Aorta (tissue), 5 donors: Measurements from ENCODE around the gene ARMCX6. TPM values are rescaled to one million over a fixed set of nuclear protein-coding genes. Genes with fewer than 3 reads are reported as not detected.
A peak's percentile ranks its signal among the peaks of the same experiment; 100 is the strongest.
"Not testable (repeated sequence)": the region's sequence is repeated elsewhere in the genome, so short reads cannot be mapped to it uniquely, and the experiment has no call there.

Source experiments
- ATAC-seq: fragments of 200-7000 bp; cut with Tn5 transposase; one replicate; pipeline ENCODE4 v1.9.1; 2022; ENCODE audit warnings: moderate library complexity; ENCODE audit not compliant: low FRiP score
- DNase-seq, 2 donors: peaks; one replicate each; pipeline ENCODE4 v3.0.0-alpha.2; 2020
- H3K27ac ChIP-seq, 2 donors: one replicate each; pipeline ENCODE4 v1.5.1; 2013; ENCODE audit warnings: low read length in 2 of 2, mild to moderate bottlenecking in 2 of 2, moderate library complexity in 2 of 2, control low read depth in 1 of 2, inconsistent platforms in 1 of 2, low read depth in 1 of 2
- H3K27me3 ChIP-seq, 2 donors: one replicate each; pipeline ENCODE4 v1.6.1; 2013; ENCODE audit warnings: control low read depth in 1 of 2, low read length in 1 of 2, mild to moderate bottlenecking in 1 of 2, moderate library complexity in 1 of 2; ENCODE audit not compliant: insufficient read depth in 2 of 2, control insufficient read depth in 1 of 2
- H3K36me3 ChIP-seq, 2 donors: one replicate each; pipeline ENCODE4 v1.6.1; 2013; ENCODE audit warnings: control low read depth in 1 of 2, low read length in 1 of 2, mild to moderate bottlenecking in 1 of 2; ENCODE audit not compliant: insufficient read depth in 2 of 2, control insufficient read depth in 1 of 2
- H3K4me1 ChIP-seq, 2 donors: one replicate each; pipeline ENCODE4 v1.6.1; 2013; ENCODE audit warnings: low read length in 2 of 2, control low read depth in 1 of 2, mild to moderate bottlenecking in 1 of 2, moderate library complexity in 1 of 2; ENCODE audit not compliant: insufficient read depth in 2 of 2, control insufficient read depth in 1 of 2
- H3K4me3 ChIP-seq, 2 donors: one replicate each; pipeline ENCODE4 v1.5.1; 2013; ENCODE audit warnings: low read length in 2 of 2, control low read depth in 1 of 2, mild to moderate bottlenecking in 1 of 2
- H3K9me3 ChIP-seq: one replicate; pipeline ENCODE4 v1.6.1; 2013; ENCODE audit warnings: mild to moderate bottlenecking, low read length; ENCODE audit not compliant: control insufficient read depth
- WGBS, 2 donors: extraction: QIAGEN DNeasy Blood & Tissue Kit; methylation state at CpG; one replicate each; pipeline ENCODE4 v1.1.7; 2013; 5-methylcytosine and 5-hydroxymethylcytosine counted together
- intact Hi-C, 2 donors: fragments of 100-400 bp; cut with DNase I; formaldehyde crosslinking; loops; one replicate each; pipeline versions ENCODE4 v1.14.2 to v1.15.0; 2022
- polyA plus RNA-seq, 2 donors: library from polyadenylated mRNA; stranded (reverse); fragments of 200-250 nt; gene quantifications; one replicate each; pipeline ENCODE4 v1.2.3, GENCODE V29; 2013
- total RNA-seq, 2 donors: library from RNA; stranded (reverse); fragmentation: NEBNext Ultra II Directional; extraction: Animal tissue kit (Norgen Biotek cat#: 25700); gene quantifications; one replicate each; pipeline ENCODE4 v1.2.1, GENCODE V29; 2021
- donor health status: healthy with polysubstance abuse.
- donor health status: Bipolar disorder and iron deficiency.
- donor health status: DM: no; HTN: no; CAD: no.
- donor health status: DM: no; HTN: no; CAD: no.
- donor health status: DM: yes; HTN: yes; CAD: no.

The ARMCX6 gene
- total and polyA plus RNA-seq, 4 donors, result 14.8 to 42.7 (median 31.2) TPM

- Histone ChIP-seq H3K9me3 (no peaks in the 10 kb centered on the region), H3K27ac (no peak overlapping the region), H3K4me3 (no peak overlapping the region), H3K27me3 (no peaks in the 10 kb centered on the region), H3K36me3 (no peaks in the 10 kb centered on the region), H3K4me1 (no peaks in the 10 kb centered on the region)
- intact Hi-C loops, result no loop called here
- DNase-seq (no peak), ATAC-seq (no peak)
Observed at GRCh38 chrX:101639583-101639982, 21.8 kb upstream of the ARMCX6 start.

- Histone ChIP-seq H3K36me3 (no peaks in the 10 kb centered on the region), H3K9me3 (no peaks in the 10 kb centered on the region), H3K27me3 (no peaks in the 10 kb centered on the region), H3K4me3 (no peak overlapping the region), H3K27ac (no peak overlapping the region), H3K4me1 (no peaks in the 10 kb centered on the region)
- intact Hi-C loops, result no loop called here
- ATAC-seq (no peak), DNase-seq (no peak)
Observed at GRCh38 chrX:101619364-101619763, 1.6 kb upstream of the ARMCX6 start.

GRCh38 chrX:101605728-101606127 is 12.1 kb downstream of the ARMCX6 start:
- Histone ChIP-seq H3K4me3 (no peak overlapping the region), H3K27ac (no peak overlapping the region), H3K36me3 (no peaks in the 10 kb centered on the region), H3K4me1 (no peaks in the 10 kb centered on the region), H3K9me3 (no peaks in the 10 kb centered on the region), H3K27me3 (no peaks in the 10 kb centered on the region)
- ATAC-seq (no peak), DNase-seq (no peak)
- intact Hi-C loops, result no loop called here
- whole genome bisulfite sequencing, 2 donors, result 15 to 20% methylated on average over 1 of the region's 1 CpG

- Histone ChIP-seq H3K27me3 (no peaks in the 10 kb centered on the region), H3K36me3 (no peaks in the 10 kb centered on the region), H3K4me1 (no peaks in the 10 kb centered on the region), H3K9me3 (no peaks in the 10 kb centered on the region), H3K4me3 (no peak overlapping the region), H3K27ac (no peak overlapping the region)
- intact Hi-C loops, result no loop called here
- no peak for ATAC-seq
- no peak for DNase-seq
Observed at GRCh38 chrX:101605146-101605545, 12.7 kb downstream of the ARMCX6 start.

GRCh38 chrX:101602077-101602476 is 15.7 kb downstream of the ARMCX6 start:
- no peak for DNase-seq
- intact Hi-C loops, result no loop called here
- no peaks in the 10 kb centered on the region for H3K27me3 ChIP-seq
- H3K27ac ChIP-seq, result no peak overlapping the region
- no peaks in the 10 kb centered on the region for H3K4me1 ChIP-seq
- ATAC-seq, result no peak
- no peak overlapping the region for H3K4me3 ChIP-seq
- H3K36me3 ChIP-seq, result no peaks in the 10 kb centered on the region
- no peaks in the 10 kb centered on the region for H3K9me3 ChIP-seq
- WGBS, 2 donors, result 70 to 74% methylated on average over 4 of the region's 7 CpGs

GRCh38 chrX:101599592-101599991 is 18.2 kb downstream of the ARMCX6 start:
- H3K4me1 ChIP-seq, H3K36me3 ChIP-seq, H3K27ac ChIP-seq, H3K27me3 ChIP-seq, H3K9me3 ChIP-seq, DNase-seq, H3K4me3 ChIP-seq, ATAC-seq: not testable (repeated sequence)
- intact Hi-C loops, result loop anchor here (5.0 kb wide), 1 partner anchor 198 kb away; no protein-coding TSS in a partner anchor
- whole genome bisulfite sequencing, 2 donors, result 90 to 93% methylated on average over 5 to 6 of the region's 8 CpGs

GRCh38 chrX:101595739-101596419 is 21.9 kb downstream of the ARMCX6 start:
- Histone ChIP-seq H3K4me3 (no peak overlapping the region), H3K27ac (no peak overlapping the region), H3K36me3 (no peaks in the 10 kb centered on the region), H3K27me3 (no peaks in the 10 kb centered on the region), H3K9me3 (no peaks in the 10 kb centered on the region), H3K4me1 (no peaks in the 10 kb centered on the region)
- ATAC-seq (peak; percentile 65), DNase-seq (no peak)
- WGBS, 2 donors, result 9 to 11% methylated on average over 5 of the region's 5 CpGs
- intact Hi-C loops, result loop anchor here (5.0 kb wide), 1 partner anchor 201 kb away; no protein-coding TSS in a partner anchor

Other genes starting within 250 kb of the ARMCX6 start
- 10 to 100 TPM in 1 of 2 donors, 1 to 10 TPM in 1; 7.8 to 21.0 TPM for gene BTK, start 231.8 kb downstream of the ARMCX6 start, total RNA-seq
- 1 to 10 TPM; 3.7 to 4.4 TPM for gene BTK, start 231.8 kb downstream of the ARMCX6 start, polyA plus RNA-seq
- 100 to 1,000 TPM; 124 to 145 TPM for gene RPL36A, start 227.0 kb downstream of the ARMCX6 start, total RNA-seq
- 1,000 to 10,000 TPM; 1,899 to 2,826 TPM for gene RPL36A, start 227.0 kb downstream of the ARMCX6 start, polyA plus RNA-seq
- 10 to 100 TPM; 23.7 to 26.0 TPM for gene GLA, start 210.1 kb downstream of the ARMCX6 start, total RNA-seq
- 10 to 100 TPM; 25.3 to 41.4 TPM for gene GLA, start 210.1 kb downstream of the ARMCX6 start, polyA plus RNA-seq
- 10 to 100 TPM; 52.9 to 53.1 TPM for gene HNRNPH2, start 209.8 kb downstream of the ARMCX6 start, total RNA-seq
- 10 to 100 TPM; 49.3 to 51.1 TPM for gene HNRNPH2, start 209.8 kb downstream of the ARMCX6 start, polyA plus RNA-seq
- 10 to 100 TPM; 18.9 to 28.6 TPM for gene ARMCX4, start 132.5 kb downstream of the ARMCX6 start, total RNA-seq
- gene ARMCX4, start 132.5 kb downstream of the ARMCX6 start, polyA plus RNA-seq, result 10 to 100 TPM in 1 of 2 donors, 1 to 10 TPM in 1; 2.6 to 16.5 TPM
- gene ARMCX1, start 67.5 kb downstream of the ARMCX6 start, total RNA-seq, result 10 to 100 TPM; 31.5 to 32.9 TPM
- 10 to 100 TPM; 27.2 to 33.5 TPM for gene ARMCX1, start 67.5 kb downstream of the ARMCX6 start, polyA plus RNA-seq
- 10 to 100 TPM; 59.8 to 66.1 TPM for gene ARMCX3, start 5.2 kb upstream of the ARMCX6 start, total RNA-seq
- 10 to 100 TPM; 45.0 to 51.5 TPM for gene ARMCX3, start 5.2 kb upstream of the ARMCX6 start, polyA plus RNA-seq
- gene ARMCX2, start 41.9 kb upstream of the ARMCX6 start, total RNA-seq, result 10 to 100 TPM; 36.3 to 65.4 TPM
- gene ARMCX2, start 41.9 kb upstream of the ARMCX6 start, polyA plus RNA-seq, result 10 to 100 TPM; 10.0 to 42.5 TPM